NCI-H2107 treated with DMSO at 0.1 percent for 48 hours (cell line): ENCODE data around the gene LEMD2.

ENCODE experiments used
- DNase-seq: peaks from one replicate; lab custom pipeline; 2025; ENCODE audit not compliant: unreplicated experiment; lab: John Stamatoyannopoulos, UW

The LEMD2 gene

DNA sequence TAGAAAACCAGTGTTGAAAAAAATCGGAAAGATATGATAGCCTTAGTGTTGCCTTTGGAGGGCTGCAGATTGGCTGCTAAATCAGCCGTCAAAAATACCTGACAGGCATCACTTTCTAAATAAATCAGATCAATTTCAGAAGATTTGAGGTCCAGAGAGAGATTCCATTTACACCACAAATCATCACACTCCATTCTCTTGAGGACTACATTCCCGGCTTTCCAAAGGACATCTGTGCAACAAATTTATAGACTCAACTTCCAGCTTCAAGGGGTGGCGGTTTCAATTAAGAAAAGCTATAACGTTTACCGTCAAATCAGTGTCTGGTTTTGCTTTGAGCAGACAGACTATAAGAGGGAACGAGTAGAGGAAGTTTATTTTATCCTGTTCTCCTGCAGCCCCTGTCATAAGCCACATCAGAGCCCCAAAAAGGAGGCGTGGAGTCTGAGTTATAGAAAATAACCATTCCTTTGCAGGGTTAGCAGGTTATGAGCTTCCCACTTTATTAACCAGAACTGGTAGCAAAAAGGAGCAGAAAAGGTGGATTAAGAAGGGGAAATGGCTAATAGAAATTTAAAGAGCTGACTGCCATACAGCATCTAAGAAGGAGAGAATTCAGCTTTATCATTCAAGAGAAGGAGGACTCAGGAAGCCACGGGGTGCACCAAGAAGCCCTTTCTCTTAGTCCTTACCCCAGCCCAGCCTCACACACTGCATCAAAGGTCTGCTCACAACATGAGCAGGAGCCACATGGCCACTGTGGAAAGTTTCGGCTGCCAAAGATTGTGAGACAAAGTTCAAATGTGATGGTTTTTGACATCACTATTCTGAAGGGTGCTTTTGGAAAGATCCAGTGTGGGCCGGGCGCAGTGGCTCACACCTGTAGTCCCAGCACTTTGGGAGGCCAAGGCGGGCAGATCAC is 64.6 kb downstream of the LEMD2 start:
- DNase-seq = no peak

DNA sequence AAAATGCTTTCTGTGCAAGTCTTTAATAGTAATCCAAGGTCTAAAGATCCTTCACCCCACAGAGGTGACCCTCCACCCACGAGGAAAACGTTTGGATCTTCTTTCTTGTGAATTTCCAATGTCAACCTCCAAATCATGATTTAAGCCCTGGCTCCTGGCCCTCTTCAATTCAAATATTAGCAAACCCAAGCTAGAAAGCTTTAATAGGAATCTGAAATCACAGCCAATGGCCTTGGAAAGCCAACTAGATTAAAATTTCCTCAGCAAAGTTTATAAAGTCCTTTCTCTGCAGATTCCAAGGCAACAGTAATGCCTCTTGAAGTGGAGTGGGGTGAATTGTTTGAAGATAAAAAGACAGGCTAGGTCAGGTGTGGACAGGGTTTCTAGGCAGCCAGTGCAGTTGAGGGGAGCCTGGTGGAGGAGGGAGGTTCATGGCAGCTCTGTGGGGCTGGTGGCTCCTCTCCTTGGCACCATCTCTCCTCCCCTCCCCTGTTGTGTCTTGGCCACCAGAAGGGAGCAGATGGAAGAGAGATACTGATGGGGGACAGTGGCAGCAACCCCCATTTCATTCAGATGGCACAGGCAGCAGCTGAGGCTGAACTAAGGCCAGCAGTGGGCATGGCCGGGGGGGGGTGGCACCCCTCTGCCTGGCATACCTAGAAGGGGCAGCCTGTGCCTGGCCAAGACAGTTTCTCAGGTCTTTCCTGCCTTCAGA is 65.4 kb downstream of the LEMD2 start:
- no peak for DNase-seq

DNA sequence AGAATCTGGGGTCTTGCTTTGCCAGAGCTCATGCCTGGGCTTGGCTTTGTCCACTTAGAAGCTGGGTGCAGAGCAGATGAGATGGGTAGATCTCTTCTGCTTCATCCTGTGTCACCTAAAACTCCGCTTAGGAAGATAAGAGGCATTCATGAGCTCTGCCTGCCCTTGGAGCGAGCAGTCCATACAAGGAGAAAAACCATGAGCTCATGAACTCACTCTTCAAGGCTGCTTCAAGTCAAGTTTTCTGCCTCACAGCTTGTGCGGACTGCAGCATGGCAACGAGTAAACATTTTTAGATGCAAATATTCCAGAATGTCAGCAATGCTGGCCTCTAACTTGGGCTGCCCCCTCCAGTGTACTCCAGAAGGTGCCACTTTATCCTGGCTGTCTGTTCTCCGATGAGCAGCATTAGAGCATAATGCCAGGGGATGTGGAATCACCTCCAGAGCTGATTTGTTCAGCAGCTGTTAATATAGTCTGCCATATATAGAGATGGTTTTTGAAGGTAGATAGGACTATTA is 66.8 kb downstream of the LEMD2 start:
- DNase-seq = no peak

DNA sequence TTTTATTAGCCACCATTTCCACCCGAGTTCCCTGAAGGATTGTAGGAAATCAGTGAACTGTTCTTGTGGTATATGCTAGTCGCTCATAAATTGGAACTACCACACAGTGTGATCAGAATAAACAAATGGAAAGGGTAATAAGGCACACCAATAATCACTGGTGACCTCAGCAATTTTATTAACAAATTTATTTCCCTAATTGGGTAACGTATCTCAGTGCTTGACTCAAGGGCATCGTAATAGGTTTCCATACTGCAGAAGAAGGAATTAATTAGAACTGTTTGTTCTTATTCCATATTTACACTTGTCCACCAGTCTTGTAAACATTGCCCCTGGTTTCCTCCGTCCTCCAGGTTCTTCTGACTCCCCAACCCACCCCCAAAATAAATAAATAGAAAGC is 67.4 kb downstream of the LEMD2 start:
- no peak for DNase-seq
